Testis (tissue), 2 donors: Measurements from ENCODE around the gene FUT1.

Source experiments
- POLR2A ChIP-seq: fragments of 450-650 bp; IDR thresholded peaks from one replicate; pipeline ENCODE4 v1.6.1; 2017; ENCODE audit warnings: antibody characterized with exemption, mild to moderate bottlenecking, moderate library complexity
- TF ChIP-seq, protein P1 (sequence below), 3 experiments: fragments of 450-650 bp in 2 of 3; fragments of 200-600 bp in 1 of 3; sonication (generic) in 1 of 3; IDR thresholded peaks; one replicate each; pipeline ENCODE4 v1.5.1; 2016 to 2019; ENCODE audit warnings: antibody characterized with exemption in 3 of 3, mild to moderate bottlenecking in 2 of 3, moderate library complexity in 1 of 3

DNA sequence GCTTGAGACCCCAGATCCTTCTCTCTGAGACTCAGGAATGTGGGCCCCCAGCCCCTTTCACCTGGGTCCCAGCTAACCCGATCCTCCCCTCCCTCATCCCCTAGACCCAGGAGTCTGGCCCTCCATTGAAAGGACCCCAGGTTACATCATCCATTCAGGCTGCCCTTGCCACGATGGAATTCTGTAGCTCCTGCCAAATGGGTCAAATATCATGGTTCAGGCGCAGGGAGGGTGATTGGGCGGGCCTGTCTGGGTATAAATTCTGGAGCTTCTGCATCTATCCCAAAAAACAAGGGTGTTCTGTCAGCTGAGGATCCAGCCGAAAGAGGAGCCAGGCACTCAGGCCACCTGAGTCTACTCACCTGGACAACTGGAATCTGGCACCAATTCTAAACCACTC, 3.3 kb upstream of the FUT1 start:
- TF ChIP-seq POLR2A, result no peak
- TF ChIP-seq, protein P1, sequence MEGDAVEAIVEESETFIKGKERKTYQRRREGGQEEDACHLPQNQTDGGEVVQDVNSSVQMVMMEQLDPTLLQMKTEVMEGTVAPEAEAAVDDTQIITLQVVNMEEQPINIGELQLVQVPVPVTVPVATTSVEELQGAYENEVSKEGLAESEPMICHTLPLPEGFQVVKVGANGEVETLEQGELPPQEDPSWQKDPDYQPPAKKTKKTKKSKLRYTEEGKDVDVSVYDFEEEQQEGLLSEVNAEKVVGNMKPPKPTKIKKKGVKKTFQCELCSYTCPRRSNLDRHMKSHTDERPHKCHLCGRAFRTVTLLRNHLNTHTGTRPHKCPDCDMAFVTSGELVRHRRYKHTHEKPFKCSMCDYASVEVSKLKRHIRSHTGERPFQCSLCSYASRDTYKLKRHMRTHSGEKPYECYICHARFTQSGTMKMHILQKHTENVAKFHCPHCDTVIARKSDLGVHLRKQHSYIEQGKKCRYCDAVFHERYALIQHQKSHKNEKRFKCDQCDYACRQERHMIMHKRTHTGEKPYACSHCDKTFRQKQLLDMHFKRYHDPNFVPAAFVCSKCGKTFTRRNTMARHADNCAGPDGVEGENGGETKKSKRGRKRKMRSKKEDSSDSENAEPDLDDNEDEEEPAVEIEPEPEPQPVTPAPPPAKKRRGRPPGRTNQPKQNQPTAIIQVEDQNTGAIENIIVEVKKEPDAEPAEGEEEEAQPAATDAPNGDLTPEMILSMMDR (IDR thresholded peaks at IDR 0.05), result no peak
